22Rv1 (cell line): ENCODE data around the gene TSPAN9.

Source experiments
- ZFX ChIP-seq: fragments of 450-650 bp; IDR thresholded peaks from 2 replicates; pipeline ENCODE4 v1.6.1; 2017; ENCODE audit warnings: antibody characterized with exemption, borderline replicate concordance
- TF ChIP-seq, protein P1 (sequence below): fragments of 450-650 bp; IDR thresholded peaks from 2 replicates; pipeline ENCODE4 v1.5.1; 2017; ENCODE audit warnings: mild to moderate bottlenecking

- TF ChIP-seq, protein P1, sequence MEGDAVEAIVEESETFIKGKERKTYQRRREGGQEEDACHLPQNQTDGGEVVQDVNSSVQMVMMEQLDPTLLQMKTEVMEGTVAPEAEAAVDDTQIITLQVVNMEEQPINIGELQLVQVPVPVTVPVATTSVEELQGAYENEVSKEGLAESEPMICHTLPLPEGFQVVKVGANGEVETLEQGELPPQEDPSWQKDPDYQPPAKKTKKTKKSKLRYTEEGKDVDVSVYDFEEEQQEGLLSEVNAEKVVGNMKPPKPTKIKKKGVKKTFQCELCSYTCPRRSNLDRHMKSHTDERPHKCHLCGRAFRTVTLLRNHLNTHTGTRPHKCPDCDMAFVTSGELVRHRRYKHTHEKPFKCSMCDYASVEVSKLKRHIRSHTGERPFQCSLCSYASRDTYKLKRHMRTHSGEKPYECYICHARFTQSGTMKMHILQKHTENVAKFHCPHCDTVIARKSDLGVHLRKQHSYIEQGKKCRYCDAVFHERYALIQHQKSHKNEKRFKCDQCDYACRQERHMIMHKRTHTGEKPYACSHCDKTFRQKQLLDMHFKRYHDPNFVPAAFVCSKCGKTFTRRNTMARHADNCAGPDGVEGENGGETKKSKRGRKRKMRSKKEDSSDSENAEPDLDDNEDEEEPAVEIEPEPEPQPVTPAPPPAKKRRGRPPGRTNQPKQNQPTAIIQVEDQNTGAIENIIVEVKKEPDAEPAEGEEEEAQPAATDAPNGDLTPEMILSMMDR: no peak
- TF ChIP-seq ZFX: no peak
Observed at GRCh38 chr12:3161861-3162260, 84.7 kb downstream of the TSPAN9 start.
